ENCODE data around the gene TEX52.

DNA sequence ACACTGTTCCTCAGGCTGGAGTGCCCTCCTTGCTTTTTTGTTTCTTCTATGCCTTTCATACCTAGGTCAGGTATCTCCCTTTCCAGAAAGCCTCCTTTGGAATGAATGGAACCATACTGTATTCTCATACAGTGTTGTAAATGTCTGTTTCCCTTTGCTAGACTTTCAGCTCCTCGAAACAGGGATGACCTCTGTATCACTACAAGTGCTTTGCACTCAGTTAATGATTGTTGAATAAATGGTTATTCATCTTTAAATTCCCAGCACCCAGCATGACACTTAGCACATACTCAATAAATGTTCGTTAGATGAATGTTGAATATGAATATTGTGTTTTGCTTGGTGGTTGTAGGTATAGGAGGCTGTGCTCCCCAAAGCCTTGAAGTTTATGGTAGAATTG is 28.0 kb upstream of the TEX52 start:
- TF ChIP-seq EZH2 (IDR thresholded peaks at IDR 0.05; ENCODE audit: low read depth, unreplicated experiment) (no peak), EZH2phosphoT487 (IDR thresholded peaks at IDR 0.05; ENCODE audit: unreplicated experiment) (no peak)
- TF ChIP-seq, protein P1, sequence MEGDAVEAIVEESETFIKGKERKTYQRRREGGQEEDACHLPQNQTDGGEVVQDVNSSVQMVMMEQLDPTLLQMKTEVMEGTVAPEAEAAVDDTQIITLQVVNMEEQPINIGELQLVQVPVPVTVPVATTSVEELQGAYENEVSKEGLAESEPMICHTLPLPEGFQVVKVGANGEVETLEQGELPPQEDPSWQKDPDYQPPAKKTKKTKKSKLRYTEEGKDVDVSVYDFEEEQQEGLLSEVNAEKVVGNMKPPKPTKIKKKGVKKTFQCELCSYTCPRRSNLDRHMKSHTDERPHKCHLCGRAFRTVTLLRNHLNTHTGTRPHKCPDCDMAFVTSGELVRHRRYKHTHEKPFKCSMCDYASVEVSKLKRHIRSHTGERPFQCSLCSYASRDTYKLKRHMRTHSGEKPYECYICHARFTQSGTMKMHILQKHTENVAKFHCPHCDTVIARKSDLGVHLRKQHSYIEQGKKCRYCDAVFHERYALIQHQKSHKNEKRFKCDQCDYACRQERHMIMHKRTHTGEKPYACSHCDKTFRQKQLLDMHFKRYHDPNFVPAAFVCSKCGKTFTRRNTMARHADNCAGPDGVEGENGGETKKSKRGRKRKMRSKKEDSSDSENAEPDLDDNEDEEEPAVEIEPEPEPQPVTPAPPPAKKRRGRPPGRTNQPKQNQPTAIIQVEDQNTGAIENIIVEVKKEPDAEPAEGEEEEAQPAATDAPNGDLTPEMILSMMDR (conservative IDR thresholded peaks at IDR 0.05; ENCODE audit: low read depth in 2 of 2) = no peak

All from GM23338 (cell line).